Endothelial cell of umbilical vein (primary cell): ENCODE results near the gene ZCWPW1. TPM values are rescaled to one million over a fixed set of nuclear protein-coding genes. Genes with fewer than 3 reads are reported as not detected.

ENCODE experiments used
- BruUV-seq: library from RNA; stranded (reverse); fragments of 400-500 nt; replicated peaks from 2 replicates; lab custom pipeline; 2021; lab: Mats Ljungman, UMichigan
- CTCF ChIA-PET: fragments of 300-600, 350-600 bp; sonication (Branson Sonifier 250); formaldehyde crosslinking; loops from one replicate; lab custom pipeline; 2021; ENCODE audit warnings: antibody characterized with exemption, inconsistent platforms; lab: Charles Lee
- POLR2A ChIA-PET: fragments of 300-600, 350-600 bp; sonication (Branson Sonifier 250); formaldehyde crosslinking; loops from one replicate; lab custom pipeline; 2021; ENCODE audit warnings: antibody characterized with exemption, inconsistent platforms; lab: Charles Lee
- DNase-seq: peaks from one replicate; pipeline ENCODE4 v3.0.0-alpha.2; 2011; ENCODE audit warnings: low read depth, low spot score
- FAIRE-seq: peaks from 2 replicates; lab custom pipeline; 2011; peaks lifted over from hg19 to GRCh38; lab: Jason Lieb, UNC
- H2AFZ ChIP-seq: 2 replicates; pipeline ENCODE4 v1.6.0; 2012; ENCODE audit warnings: low read depth, low read length, control low read depth, inconsistent platforms
- H3K27ac ChIP-seq: 2 replicates; pipeline ENCODE4 v1.5.1; 2011; ENCODE audit warnings: low read depth, mild to moderate bottlenecking, control low read depth, low read length, moderate library complexity; ENCODE audit not compliant: insufficient read depth
- H3K27me3 ChIP-seq, 2 experiments: 2 replicates each; pipeline versions ENCODE4 v1.6.0 to v1.6.1; 2011; ENCODE audit warnings: low read length in 2 of 2, mixed read lengths in 1 of 2; ENCODE audit not compliant: control insufficient read depth in 2 of 2, insufficient read depth in 2 of 2
- H3K36me3 ChIP-seq, 2 experiments: 2 replicates in 1 of 2; 3 replicates in 1 of 2; pipeline ENCODE4 v1.5.1; 2011; ENCODE audit warnings: low read length in 2 of 2, mild to moderate bottlenecking in 1 of 2, moderate library complexity in 1 of 2; ENCODE audit not compliant: control insufficient read depth in 2 of 2, insufficient read depth in 2 of 2; ENCODE audit errors: extremely low read depth in 1 of 2
- H3K4me1 ChIP-seq: 3 replicates; pipeline ENCODE4 v1.5.1; 2011; ENCODE audit warnings: mild to moderate bottlenecking, low read length; ENCODE audit not compliant: control insufficient read depth, insufficient read depth; ENCODE audit errors: extremely low read depth
- H3K4me2 ChIP-seq: 2 replicates; pipeline ENCODE4 v1.6.1; 2011; ENCODE audit warnings: low read length, control low read depth, mixed read lengths; ENCODE audit not compliant: insufficient read depth
- H3K4me3 ChIP-seq, 3 experiments: fragments of 200-600 bp in 1 of 3; sonication (generic), shearing (Covaris generic) in 1 of 3; replicated peaks in 1 of 3; 2 replicates each; pipeline ENCODE4 v1.5.1; 2011 to 2016; ENCODE audit warnings: control low read depth in 3 of 3, low read length in 3 of 3, mild to moderate bottlenecking in 2 of 3, inconsistent platforms in 1 of 3, low read depth in 1 of 3, moderate library complexity in 1 of 3; ENCODE audit not compliant: insufficient read depth in 1 of 3
- H3K79me2 ChIP-seq: 2 replicates; pipeline ENCODE4 v1.6.0; 2012; ENCODE audit warnings: low read length, inconsistent platforms; ENCODE audit not compliant: control insufficient read depth, insufficient read depth
- H3K9ac ChIP-seq: replicated peaks from 2 replicates; pipeline ENCODE3; 2011; ENCODE audit warnings: low read length, control low read depth; ENCODE audit not compliant: insufficient read depth; ENCODE audit errors: extremely low read depth
- H3K9me1 ChIP-seq: replicated peaks from 3 replicates; pipeline ENCODE4 v1.6.0; 2011; ENCODE audit warnings: mild to moderate bottlenecking, low read length; ENCODE audit not compliant: control insufficient read depth, insufficient read depth; ENCODE audit errors: extremely low read depth
- H3K9me3 ChIP-seq: replicated peaks from 2 replicates; pipeline ENCODE4 v1.5.1; 2012; ENCODE audit warnings: low read length, inconsistent platforms; ENCODE audit not compliant: control insufficient read depth, insufficient read depth
- H4K20me1 ChIP-seq: replicated peaks from 2 replicates; pipeline ENCODE3; 2011; ENCODE audit warnings: mild to moderate bottlenecking, low read length; ENCODE audit not compliant: control insufficient read depth, insufficient read depth; ENCODE audit errors: extremely low read depth
- EZH2 ChIP-seq: IDR thresholded peaks from 2 replicates; pipeline ENCODE4 v1.6.1; 2012; ENCODE audit warnings: borderline replicate concordance, low read depth, mild to moderate bottlenecking, moderate library complexity, low read length, inconsistent platforms; ENCODE audit not compliant: severe bottlenecking
- FOS ChIP-seq: IDR thresholded peaks from 2 replicates; pipeline ENCODE4 v1.6.1; 2011; ENCODE audit warnings: mild to moderate bottlenecking, low read length, moderate library complexity, borderline replicate concordance; ENCODE audit not compliant: insufficient read depth
- GATA2 ChIP-seq: IDR thresholded peaks from 2 replicates; pipeline ENCODE4 v1.7.0; 2011; ENCODE audit warnings: low read depth, mild to moderate bottlenecking, moderate library complexity, mixed read lengths, low read length; ENCODE audit not compliant: insufficient read length, insufficient read depth
- JUN ChIP-seq: IDR thresholded peaks from 2 replicates; pipeline ENCODE4 v1.6.1; 2011; ENCODE audit warnings: borderline replicate concordance, low read depth; ENCODE audit not compliant: insufficient read length, insufficient read depth
- MYC ChIP-seq: IDR thresholded peaks from one replicate; pipeline ENCODE4 v1.6.1; 2011; ENCODE audit warnings: mild to moderate bottlenecking, low read depth, low read length
- POLR2A ChIP-seq: IDR thresholded peaks from 2 replicates; pipeline ENCODE4 v1.6.1; 2012; ENCODE audit warnings: low read depth, mild to moderate bottlenecking, control low read depth, low read length
- POLR2AphosphoS5 ChIP-seq: IDR thresholded peaks from 2 replicates; pipeline ENCODE4 v1.6.1; 2012; ENCODE audit warnings: low read depth, mild to moderate bottlenecking, control low read depth, low read length, moderate library complexity; ENCODE audit not compliant: insufficient read depth
- dilution Hi-C: fragments of 300-500 bp; cut with MboI; formaldehyde crosslinking; loops from one replicate; pipeline ENCODE4 v1.15.0; 2019; ENCODE audit warnings: low sequenced_read_pairs; ENCODE audit not compliant: extremely low pct_ligation_motif_present
- intact Hi-C: fragments of 100-400 bp; cut with micrococcal nuclease; formaldehyde crosslinking; loops from one replicate; pipeline ENCODE4 v1.10.0; 2022
- polyA plus RNA-seq, 4 experiments: library from polyadenylated mRNA; depleted of rRNA in 3 of 4; stranded (reverse) in 3 of 4; unstranded in 1 of 4; fragments of >200 nt; gene quantifications; 2 replicates each; pipeline versions ENCODE4 v1.2.1 to v1.2.3, GENCODE V29; 2011 to 2012; ENCODE audit warnings: missing spikeins in 1 of 4
- total RNA-seq: library from RNA; stranded (reverse); gene quantifications from 2 replicates; pipeline ENCODE4 v1.2.3, GENCODE V29; 2021
- TF ChIP-seq, protein P1 (sequence below): IDR thresholded peaks from 2 replicates; pipeline ENCODE4 v1.6.1; 2011; ENCODE audit not compliant: insufficient read depth, insufficient read length
- TF ChIP-seq, protein P2 (sequence below), 2 donors: IDR thresholded peaks; 1 replicate in 1 of 2; 2 replicates in 1 of 2; pipeline ENCODE4 v1.5.1; 2011; ENCODE audit warnings: low read length in 2 of 2, mild to moderate bottlenecking in 2 of 2, moderate library complexity in 2 of 2, control low read depth in 1 of 2, inconsistent platforms in 1 of 2, low read depth in 1 of 2; ENCODE audit not compliant: insufficient read depth in 1 of 2; ENCODE audit errors: extremely low read depth in 1 of 2

Gene ZCWPW1
- total and polyA plus RNA-seq, 2 donors (not counting 3 experiments of a cell fraction or from before 2014, with no cell fraction given) = 0.31 to 0.32 TPM

DNA sequence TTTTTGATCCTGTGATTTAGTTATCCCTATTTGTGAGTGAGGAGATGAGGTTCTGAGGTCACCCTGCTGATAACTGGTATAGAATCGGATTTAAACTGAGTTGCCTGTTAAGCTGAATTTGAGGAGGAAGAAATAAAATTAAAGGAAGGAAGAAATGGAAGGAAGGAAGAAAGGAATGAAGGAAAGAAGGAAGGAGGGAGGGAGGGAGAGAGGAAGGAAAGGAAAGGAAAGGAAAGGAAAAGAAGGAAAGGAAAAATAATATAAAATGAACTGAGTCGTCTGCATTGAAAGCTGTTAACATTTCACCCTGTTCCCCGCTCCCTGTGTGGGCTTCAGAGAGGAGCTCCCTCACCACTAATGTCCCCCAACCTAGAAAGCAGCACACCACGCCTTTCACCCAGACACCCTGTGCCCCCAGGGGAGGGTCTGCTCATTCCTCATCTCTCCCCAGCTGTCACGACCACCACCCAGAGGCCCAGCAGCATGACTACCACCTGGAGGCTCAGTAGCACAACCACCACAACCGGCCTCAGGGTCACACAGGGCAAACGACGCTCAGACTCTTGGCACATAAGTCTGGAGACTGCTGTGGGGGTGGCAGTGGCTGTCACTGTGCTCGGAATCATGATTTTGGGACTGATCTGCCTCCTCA is 38.9 kb downstream of the ZCWPW1 start:
- Histone ChIP-seq H3K27ac (no peak overlapping the region), H3K9ac (no peak overlapping the region), H4K20me1 (no peaks in the 10 kb centered on the region), H3K9me1 (no peaks in the 10 kb centered on the region), H3K9me3 (no peaks in the 10 kb centered on the region), H3K36me3 (no peaks in the 10 kb centered on the region), H3K4me2 (no peak overlapping the region), H3K4me3 (no peak overlapping the region), H3K27me3 (peaks cover 9 to 18% of the 10 kb centered on the region in 2 experiments), H3K4me1 (peaks cover 5% of the 10 kb centered on the region), H3K79me2 (no peaks in the 10 kb centered on the region), H2AFZ (no peak overlapping the region)
- no TSS peak for BruUV-seq
- ChIA-PET CTCF (interaction anchor here (3.4 kb wide), 1 partner anchor 18 kb away, joined by 12 read pairs; no protein-coding TSS in a partner anchor), POLR2A (no interaction called here)
- DNase-seq = no peak
- no peak for FAIRE-seq
- intact Hi-C loops (no loop called here), dilution Hi-C loops (no loop called here)
- TF ChIP-seq JUN (no peak), EZH2 (no peak), POLR2A (no peak), POLR2AphosphoS5 (no peak), GATA2 (no peak), MYC (no peak), FOS (no peak)
- TF ChIP-seq, protein P1, sequence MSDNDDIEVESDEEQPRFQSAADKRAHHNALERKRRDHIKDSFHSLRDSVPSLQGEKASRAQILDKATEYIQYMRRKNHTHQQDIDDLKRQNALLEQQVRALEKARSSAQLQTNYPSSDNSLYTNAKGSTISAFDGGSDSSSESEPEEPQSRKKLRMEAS = no peak
- TF ChIP-seq, protein P2, sequence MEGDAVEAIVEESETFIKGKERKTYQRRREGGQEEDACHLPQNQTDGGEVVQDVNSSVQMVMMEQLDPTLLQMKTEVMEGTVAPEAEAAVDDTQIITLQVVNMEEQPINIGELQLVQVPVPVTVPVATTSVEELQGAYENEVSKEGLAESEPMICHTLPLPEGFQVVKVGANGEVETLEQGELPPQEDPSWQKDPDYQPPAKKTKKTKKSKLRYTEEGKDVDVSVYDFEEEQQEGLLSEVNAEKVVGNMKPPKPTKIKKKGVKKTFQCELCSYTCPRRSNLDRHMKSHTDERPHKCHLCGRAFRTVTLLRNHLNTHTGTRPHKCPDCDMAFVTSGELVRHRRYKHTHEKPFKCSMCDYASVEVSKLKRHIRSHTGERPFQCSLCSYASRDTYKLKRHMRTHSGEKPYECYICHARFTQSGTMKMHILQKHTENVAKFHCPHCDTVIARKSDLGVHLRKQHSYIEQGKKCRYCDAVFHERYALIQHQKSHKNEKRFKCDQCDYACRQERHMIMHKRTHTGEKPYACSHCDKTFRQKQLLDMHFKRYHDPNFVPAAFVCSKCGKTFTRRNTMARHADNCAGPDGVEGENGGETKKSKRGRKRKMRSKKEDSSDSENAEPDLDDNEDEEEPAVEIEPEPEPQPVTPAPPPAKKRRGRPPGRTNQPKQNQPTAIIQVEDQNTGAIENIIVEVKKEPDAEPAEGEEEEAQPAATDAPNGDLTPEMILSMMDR (IDR thresholded peaks at IDR 0.05; ENCODE audit: extremely low read depth in 1 of 2, insufficient read depth in 1 of 2, low read depth in 1 of 2, low read length in 2 of 2) = no peak
